GM19372 (cell line): ENCODE data around the gene VAX1.

Source experiments
- ATAC-seq: cut with Tn5 transposase; IDR thresholded peaks from one replicate; pipeline ENCODE4 v1.9.1; 2021; ENCODE audit warnings: mild to moderate bottlenecking, low read depth, moderate library complexity; ENCODE audit not compliant: unreplicated experiment

Gene VAX1

DNA sequence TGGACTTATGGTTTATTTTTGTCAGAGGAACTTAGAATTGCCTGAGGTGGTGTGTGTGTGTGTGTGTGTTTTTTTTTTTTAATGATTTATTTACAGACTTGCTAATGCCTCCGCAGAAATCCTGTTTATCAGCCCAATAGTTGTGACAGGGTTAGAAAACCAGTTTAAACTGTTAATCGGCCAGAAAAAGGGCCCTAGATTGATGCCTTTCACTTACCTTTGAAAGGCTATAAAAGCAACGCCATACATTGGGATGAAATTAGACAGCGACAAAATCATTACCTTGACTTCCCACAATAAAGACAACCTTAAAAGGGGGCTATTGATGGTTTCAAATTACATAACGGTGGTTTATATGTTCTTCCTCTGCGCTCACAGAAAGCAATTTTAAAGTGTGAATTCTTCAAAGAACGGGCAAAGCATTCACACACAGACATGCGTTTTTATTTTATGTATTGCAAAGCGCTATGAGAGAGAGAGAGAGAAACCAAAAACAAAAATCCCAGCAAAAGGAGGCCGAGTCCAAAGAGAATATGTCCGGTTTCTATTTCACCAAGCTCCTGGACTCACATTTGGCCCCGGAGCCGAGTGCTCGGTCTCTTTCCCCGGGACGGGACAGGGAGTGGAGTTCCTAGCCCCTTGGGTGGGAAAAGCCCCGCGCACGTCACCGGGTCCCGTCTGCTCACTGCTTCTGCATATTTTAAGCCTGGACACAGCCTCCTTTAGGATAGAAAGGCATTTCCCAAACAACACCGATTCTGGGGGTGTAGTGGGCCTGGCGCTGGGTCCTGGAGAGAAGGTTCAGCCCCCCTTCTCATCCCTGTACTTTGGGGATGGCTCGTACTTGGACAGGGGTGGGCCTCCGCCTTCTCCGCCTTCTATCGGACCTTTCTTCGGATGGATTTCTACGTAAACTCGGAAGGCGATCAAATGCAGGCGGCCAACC is 26.8 kb upstream of the VAX1 start:
- ATAC-seq, result no peak

- no peak for ATAC-seq
Observed at GRCh38 chr10:117163954-117164548, 26.0 kb upstream of the VAX1 start.

DNA sequence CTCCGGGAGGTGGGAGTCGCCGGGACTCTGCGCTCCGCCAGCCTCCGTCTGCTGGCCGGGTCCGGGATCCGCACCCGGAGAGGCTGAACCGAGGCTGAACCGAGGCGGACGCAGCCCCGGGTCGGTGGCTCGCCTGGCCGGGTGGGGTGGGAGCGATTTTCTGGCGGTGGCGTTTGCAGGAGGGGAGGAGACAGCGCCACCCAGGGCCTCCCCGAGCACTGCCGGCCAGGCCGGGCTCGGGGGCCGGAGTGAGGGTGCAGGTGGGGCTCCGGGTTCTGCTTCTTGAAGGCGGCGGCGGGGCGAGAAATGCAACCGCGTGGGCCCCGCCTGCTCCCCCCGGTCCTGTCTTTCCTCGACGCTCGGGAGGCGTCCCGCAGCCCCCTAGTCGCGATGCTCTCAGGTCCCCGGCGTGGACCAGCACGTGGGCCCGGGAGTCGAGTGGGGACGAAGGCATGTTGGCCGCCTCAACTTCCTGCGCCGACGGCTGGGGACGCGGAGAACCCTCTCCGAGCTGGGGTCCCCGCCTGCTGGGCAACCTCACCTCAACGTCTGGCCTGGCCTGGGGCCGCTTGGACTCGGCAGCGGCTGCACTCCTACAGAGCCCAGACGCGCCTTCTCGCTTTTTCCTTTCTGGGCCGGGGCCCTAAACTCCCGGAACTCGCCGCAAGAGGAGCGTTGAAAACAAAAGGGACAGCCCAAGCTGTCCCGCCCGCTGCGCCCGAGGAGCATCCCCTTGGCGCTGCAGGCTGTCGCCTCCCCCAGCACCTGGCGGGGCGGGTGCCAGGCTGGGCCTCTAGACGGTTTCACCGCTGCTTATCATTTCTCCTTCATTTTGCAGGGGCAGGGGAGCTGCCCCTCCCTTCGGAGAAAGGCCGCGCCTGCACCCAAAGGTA is 25.2 kb upstream of the VAX1 start:
- no peak for ATAC-seq

DNA sequence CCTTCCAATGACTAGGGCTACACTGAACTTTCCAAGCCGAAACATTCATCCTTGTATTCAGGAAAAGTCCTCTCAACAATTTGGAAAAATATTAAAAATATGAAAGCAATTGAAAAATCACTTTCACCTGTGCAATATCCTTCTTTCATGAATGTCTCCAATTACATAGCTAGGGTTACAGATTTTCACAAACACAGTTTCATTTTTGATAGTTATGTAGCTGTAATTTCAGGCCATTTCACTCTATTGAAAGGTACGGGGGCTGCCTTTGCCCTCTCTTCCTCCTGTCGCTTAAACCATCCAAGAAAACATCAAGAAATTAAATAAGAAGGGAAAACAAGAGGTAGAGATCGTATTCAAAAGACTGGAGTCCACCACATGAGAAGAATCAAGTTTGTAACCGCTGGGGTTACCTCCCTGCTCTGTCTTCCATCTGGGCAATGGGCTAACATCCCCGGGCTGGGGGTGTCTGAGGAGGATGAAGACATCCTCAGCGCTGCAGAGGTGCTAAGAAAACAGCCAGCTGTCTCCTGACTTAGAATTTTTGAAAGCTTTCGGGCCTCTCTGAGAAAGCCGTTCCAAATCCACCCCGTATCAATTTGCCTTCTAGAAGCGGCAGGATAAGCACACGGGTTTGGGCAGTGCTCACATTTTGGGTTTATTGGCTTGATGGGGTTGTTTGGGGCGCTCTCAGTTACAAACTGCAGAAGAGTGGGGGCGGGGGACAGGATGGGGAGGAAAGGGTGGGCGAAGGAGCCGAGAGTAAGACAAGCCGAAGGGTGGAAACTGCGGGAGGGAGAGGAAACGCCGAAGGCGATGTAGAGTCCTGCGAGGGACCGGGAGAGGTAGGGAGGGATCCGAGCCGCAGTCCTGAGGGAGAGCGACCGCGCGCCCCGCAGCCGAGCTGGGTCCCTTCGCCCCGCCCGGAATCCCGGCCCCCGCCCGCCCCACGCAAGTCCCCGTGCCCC is 24.3 kb upstream of the VAX1 start:
- ATAC-seq, result no peak

DNA sequence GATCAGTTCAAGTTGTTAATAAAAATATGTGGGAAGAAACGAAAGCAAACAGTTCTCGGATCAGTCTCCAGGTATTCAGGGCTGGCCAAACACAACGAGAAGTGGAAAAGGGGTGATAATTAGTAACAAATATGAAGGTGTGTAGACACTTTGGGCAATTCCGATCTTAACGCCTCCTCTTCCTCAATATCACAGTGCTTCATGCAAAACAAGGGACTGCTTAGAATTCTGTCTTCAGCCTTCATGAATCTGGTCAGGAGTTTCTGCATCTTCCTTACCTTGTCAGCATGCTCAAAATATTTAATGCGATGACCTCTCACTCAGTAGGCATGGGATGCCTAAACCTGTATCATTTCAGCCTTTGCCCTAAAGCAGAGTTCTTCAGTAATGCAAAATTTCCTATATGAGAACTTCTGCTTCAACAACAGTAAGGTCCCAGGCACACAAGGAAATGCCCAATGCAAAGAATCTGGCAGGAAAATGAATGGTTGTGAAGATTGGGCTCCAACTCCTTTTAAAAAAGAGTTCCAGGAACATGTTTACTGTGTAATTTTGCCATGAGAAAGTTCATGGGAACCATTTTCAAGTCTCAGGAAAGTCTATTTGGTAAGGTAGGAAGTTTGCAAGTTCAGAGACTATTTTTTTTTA is 23.4 kb upstream of the VAX1 start:
- no peak for ATAC-seq

GRCh38 chr10:117160567-117160966 is 22.5 kb upstream of the VAX1 start:
- ATAC-seq, result no peak

GRCh38 chr10:117159390-117159789 is 21.3 kb upstream of the VAX1 start:
- ATAC-seq, result no peak

DNA sequence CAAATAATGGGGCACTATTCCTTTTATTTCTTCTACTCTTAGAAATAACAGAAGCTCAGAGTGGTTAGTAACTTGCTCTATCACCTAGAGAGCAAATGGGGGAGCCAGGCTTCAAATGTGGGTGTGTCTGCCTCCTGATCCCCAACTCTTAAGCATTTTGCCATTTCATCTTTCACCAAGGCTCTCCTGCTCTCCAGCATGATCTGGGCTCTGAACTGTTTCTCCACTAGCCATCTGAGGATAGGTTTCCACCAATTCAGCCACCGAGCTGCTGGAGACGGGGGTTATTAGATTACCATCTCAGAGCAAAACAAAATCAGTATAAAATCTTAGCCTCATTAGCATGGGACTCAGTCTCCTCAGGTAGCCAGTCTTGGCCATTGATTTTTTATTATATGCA is 20.2 kb upstream of the VAX1 start:
- no peak for ATAC-seq

DNA sequence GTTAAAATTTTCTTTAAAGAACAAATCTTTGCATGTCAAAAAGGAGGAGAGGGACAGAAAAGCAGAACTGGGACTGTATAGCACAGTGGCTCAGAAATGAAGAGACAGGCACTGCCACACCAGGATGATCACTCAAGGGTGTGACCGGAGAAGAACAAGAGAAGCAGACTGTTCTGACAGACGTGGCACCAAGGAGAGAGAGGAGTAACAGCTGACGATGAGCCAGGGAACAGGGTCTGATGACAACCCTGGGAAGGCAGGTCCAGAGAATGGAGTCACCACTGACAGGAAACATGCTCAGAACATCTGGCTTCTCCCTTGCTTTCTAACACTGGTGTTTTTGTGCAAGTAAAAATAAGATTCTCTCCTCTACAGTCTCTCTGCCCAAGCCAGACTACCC is 14.6 kb upstream of the VAX1 start:
- ATAC-seq, result no peak

DNA sequence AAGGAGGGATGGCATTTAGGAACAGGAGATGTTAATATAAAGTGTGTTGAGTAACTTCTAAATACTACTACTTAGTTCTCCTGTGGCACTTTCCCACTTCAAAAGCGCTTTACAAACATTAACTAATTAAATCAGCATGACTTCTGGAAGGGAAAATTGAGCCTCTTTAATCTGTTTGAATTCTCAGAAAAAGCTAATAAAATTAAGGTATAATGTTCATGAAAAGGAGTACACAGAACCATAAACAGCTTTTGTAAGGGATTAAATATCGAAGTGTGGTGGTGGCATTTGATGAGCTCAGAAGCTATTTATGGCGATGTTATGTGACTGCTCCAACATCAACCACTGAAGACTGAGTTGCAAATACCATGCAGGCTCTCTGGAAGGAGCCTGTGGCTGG is 10.2 kb upstream of the VAX1 start:
- no peak for ATAC-seq

- no peak for ATAC-seq
Observed at GRCh38 chr10:117145019-117145418, 6.9 kb upstream of the VAX1 start.

DNA sequence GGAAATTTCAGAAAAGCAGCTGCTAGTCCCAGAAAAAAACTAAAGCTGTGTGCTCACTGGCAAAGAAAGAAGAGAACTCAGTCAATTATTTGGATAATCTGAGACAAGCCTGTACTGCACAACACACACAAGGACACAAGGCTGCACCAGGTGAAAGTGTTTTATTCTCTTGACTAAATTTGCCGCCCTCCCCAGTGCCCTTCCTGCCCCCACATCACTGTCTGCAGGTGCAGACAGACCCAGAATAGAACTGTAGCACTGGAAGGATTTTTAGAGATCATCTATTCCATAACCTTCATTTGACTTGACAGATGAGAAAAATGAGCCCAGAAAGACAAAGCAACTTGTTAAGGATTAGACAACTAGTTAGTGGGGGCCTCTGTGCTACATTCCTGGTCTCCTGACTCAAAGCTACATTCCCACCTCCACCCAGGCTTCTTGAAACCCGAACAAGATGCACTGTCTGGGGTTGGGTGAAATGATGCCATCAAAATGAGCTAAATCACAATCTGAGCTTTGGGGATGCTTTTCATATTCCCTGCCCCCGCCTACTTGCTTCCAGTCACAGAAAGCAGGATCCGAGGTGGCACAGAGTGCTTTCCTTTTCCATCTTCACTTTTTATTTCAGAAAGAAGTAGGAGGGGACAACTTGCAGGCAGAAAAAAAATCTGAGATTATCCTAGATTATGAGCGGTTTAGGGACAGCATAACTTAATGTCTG is 5.2 kb upstream of the VAX1 start:
- no peak for ATAC-seq

DNA sequence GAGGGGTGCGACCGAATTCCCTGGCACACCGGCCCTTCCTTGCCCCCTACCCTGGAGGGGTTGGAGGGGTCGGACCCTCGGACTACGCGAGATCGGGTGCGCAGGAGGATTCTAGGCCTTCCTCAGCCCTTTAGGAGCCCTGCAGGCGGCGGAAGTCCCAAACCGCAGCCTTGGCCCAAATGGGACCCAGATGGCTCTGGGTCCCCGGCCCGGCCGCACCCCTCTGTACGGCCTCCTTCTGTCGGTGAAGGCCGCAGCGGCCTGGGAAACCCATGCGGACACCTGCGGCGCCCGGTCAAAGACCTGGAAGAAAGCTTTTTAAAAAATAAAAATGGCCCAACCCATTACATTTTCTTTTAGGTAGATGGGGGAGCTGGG is 2.4 kb upstream of the VAX1 start:
- no peak for ATAC-seq

DNA sequence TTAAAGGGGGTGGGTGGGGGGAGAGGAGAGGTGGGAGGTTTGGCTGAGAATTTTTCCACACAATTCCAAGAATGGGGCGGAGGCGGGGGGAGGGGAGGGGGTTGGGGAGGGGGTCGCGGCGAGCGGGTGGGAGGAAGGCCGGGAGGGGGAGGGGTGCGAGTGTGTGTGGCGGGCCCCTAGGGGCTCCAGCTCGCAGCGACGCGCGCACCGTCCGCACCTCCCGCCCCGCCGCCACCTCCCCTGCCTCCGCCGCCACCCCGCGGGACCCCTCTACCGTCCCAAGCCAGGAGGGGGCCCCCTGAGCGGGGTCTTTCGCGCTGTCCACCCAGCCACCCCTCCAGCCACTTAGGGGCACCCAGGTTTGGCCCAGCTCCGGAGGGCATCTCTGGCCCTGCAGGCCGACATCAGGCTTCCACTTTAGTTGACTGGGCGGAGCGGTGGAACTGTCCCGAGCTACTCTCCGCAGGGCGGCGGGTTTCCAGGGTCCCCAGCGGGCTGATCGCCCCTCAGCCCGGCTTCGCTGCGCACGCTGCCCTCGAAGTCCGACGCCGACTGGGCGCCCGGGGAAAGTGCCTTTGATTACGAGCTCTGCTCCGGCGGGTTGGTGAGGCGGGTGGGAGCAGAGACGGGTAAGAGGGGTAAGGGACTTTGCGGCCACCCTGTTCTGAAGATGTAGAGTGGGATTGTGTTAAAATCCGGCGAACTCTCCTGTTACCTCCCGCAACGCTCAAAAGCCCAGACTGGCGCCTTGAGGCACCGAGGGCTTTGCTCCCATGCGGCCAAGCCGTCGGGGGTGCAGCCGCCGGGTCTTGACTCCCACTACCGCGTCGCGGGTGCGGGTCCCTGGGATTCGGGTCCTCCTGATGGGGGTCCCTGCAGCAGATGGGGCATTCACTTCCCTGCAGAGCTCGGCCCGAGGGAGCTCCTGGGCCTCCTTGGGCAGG is 1.8 kb upstream of the VAX1 start:
- no peak for ATAC-seq

- no peak for ATAC-seq
Observed at GRCh38 chr10:117138838-117139580, 939 bp upstream of the VAX1 start.

GRCh38 chr10:117137031-117137910 is 799 bp downstream of the VAX1 start:
- no peak for ATAC-seq
